ENCODE results near the gene PWWP2B.

Gene PWWP2B

GRCh38 chr10:132368391-132368790 lies 28.6 kb upstream of the PWWP2B start:
- no peak overlapping the region for H3K9ac ChIP-seq (ENCODE audit: low read depth, low read length, poor library complexity, severe bottlenecking)
- no peak overlapping the region for H2AFZ ChIP-seq (ENCODE audit: low read length)
- no peaks in the 10 kb centered on the region for H3K79me2 ChIP-seq (ENCODE audit: insufficient read depth, low read length)
- no peaks in the 10 kb centered on the region for H3K9me2 ChIP-seq (replicated peaks; ENCODE audit: low read depth, low read length)
- no peaks in the 10 kb centered on the region for H4K20me1 ChIP-seq (ENCODE audit: insufficient read depth, low read length, poor library complexity, severe bottlenecking)
- H3K4me1 ChIP-seq (ENCODE audit: insufficient read depth, low read length, poor library complexity, severe bottlenecking), result no peaks in the 10 kb centered on the region
- no peaks in the 10 kb centered on the region for H3K27me3 ChIP-seq (ENCODE audit: insufficient read depth, low read length, poor library complexity, severe bottlenecking)
- H3K9me3 ChIP-seq (ENCODE audit: insufficient read depth, low read depth, low read length), result no peaks in the 10 kb centered on the region
- TF ChIP-seq CTCF (conservative IDR thresholded peaks at IDR 0.05; ENCODE audit: low read length) (no peak), EZH2phosphoT487 (IDR thresholded peaks at IDR 0.05; ENCODE audit: borderline replicate concordance) (no peak)
- H3F3A ChIP-seq (ENCODE audit: low read depth), result no peaks in the 10 kb centered on the region
- no peak overlapping the region for H3K4me2 ChIP-seq (ENCODE audit: low read depth, low read length, poor library complexity, severe bottlenecking)
- no peak overlapping the region for H3K4me3 ChIP-seq (ENCODE audit: low read length, poor library complexity, severe bottlenecking)
- H3K36me3 ChIP-seq (ENCODE audit: insufficient read depth, low read length), result no peaks in the 10 kb centered on the region

- Histone ChIP-seq H4K20me1 (ENCODE audit: insufficient read depth, low read length, poor library complexity, severe bottlenecking) (no peaks in the 10 kb centered on the region), H3K79me2 (ENCODE audit: insufficient read depth, low read length) (no peaks in the 10 kb centered on the region), H3K9me3 (ENCODE audit: insufficient read depth, low read depth, low read length) (no peaks in the 10 kb centered on the region), H3K36me3 (ENCODE audit: insufficient read depth, low read length) (no peaks in the 10 kb centered on the region), H3K4me3 (ENCODE audit: low read length, poor library complexity, severe bottlenecking) (no peak overlapping the region), H3K4me1 (ENCODE audit: insufficient read depth, low read length, poor library complexity, severe bottlenecking) (no peaks in the 10 kb centered on the region), H3K27me3 (ENCODE audit: insufficient read depth, low read length, poor library complexity, severe bottlenecking) (no peaks in the 10 kb centered on the region), H3F3A (ENCODE audit: low read depth) (no peaks in the 10 kb centered on the region), H3K9ac (ENCODE audit: low read depth, low read length, poor library complexity, severe bottlenecking) (no peak overlapping the region), H3K4me2 (ENCODE audit: low read depth, low read length, poor library complexity, severe bottlenecking) (no peak overlapping the region), H3K9me2 (replicated peaks; ENCODE audit: low read depth, low read length) (no peaks in the 10 kb centered on the region), H2AFZ (ENCODE audit: low read length) (no peak overlapping the region)
- TF ChIP-seq CTCF (conservative IDR thresholded peaks at IDR 0.05; ENCODE audit: low read length) (no peak), EZH2phosphoT487 (IDR thresholded peaks at IDR 0.05; ENCODE audit: borderline replicate concordance) (no peak)
Measured at GRCh38 chr10:132368881-132369635, 27.9 kb upstream of the PWWP2B start.

- Histone ChIP-seq H3K9ac (ENCODE audit: low read depth, low read length, poor library complexity, severe bottlenecking) (no peak overlapping the region), H2AFZ (ENCODE audit: low read length) (no peak overlapping the region), H3K27me3 (ENCODE audit: insufficient read depth, low read length, poor library complexity, severe bottlenecking) (no peaks in the 10 kb centered on the region), H3K4me1 (ENCODE audit: insufficient read depth, low read length, poor library complexity, severe bottlenecking) (no peaks in the 10 kb centered on the region), H3K79me2 (ENCODE audit: insufficient read depth, low read length) (no peaks in the 10 kb centered on the region), H3F3A (ENCODE audit: low read depth) (no peaks in the 10 kb centered on the region), H3K4me2 (ENCODE audit: low read depth, low read length, poor library complexity, severe bottlenecking) (no peak overlapping the region), H3K4me3 (ENCODE audit: low read length, poor library complexity, severe bottlenecking) (no peak overlapping the region), H3K9me3 (ENCODE audit: insufficient read depth, low read depth, low read length) (no peaks in the 10 kb centered on the region), H4K20me1 (ENCODE audit: insufficient read depth, low read length, poor library complexity, severe bottlenecking) (no peaks in the 10 kb centered on the region), H3K36me3 (ENCODE audit: insufficient read depth, low read length) (no peaks in the 10 kb centered on the region), H3K9me2 (replicated peaks; ENCODE audit: low read depth, low read length) (no peaks in the 10 kb centered on the region)
- TF ChIP-seq CTCF (conservative IDR thresholded peaks at IDR 0.05; ENCODE audit: low read length) (no peak), EZH2phosphoT487 (IDR thresholded peaks at IDR 0.05; ENCODE audit: borderline replicate concordance) (no peak)
Measured at GRCh38 chr10:132369636-132370185, 27.3 kb upstream of the PWWP2B start.

All from Loucy (cell line).